ENCODE data around the gene SNED1. TPM values are rescaled to one million over a fixed set of nuclear protein-coding genes. Genes with fewer than 3 reads are reported as not detected.

SNED1 gene
- total and polyA plus RNA-seq, 2 donors (not counting 1 experiment from before 2014, with no cell fraction given): 27.2 to 39.5 TPM

- Histone ChIP-seq H3K9ac (ENCODE audit: insufficient read depth, low read length) (no peak overlapping the region), H3K27ac (ENCODE audit: insufficient read depth, low read length) (no peak overlapping the region), H3K9me3 (ENCODE audit: control insufficient read depth, insufficient read depth, low read depth, low read length) (no peaks in the 10 kb centered on the region), H4K20me1 (ENCODE audit: control insufficient read depth, extremely low read depth, insufficient read depth, low read length) (no peaks in the 10 kb centered on the region), H3K36me3 (ENCODE audit: control insufficient read depth, insufficient read depth, low read length) (peaks cover 7% of the 10 kb centered on the region), H3K4me1 (ENCODE audit: control insufficient read depth, extremely low read depth, insufficient read depth, low read length) (no peaks in the 10 kb centered on the region), H3K4me3 (replicated peaks in 1 of 4; ENCODE audit: control extremely low read depth in 1 of 4, insufficient read depth in 1 of 4, low read depth in 3 of 4, low read length in 4 of 4) (no peak overlapping the region), H2AFZ (ENCODE audit: low read length) (no peak overlapping the region), H3K4me2 (ENCODE audit: extremely low read depth, insufficient read depth, low read length) (no peak overlapping the region), H3K79me2 (ENCODE audit: control insufficient read depth, insufficient read depth, low read length) (no peaks in the 10 kb centered on the region), H3K27me3 (ENCODE audit: control insufficient read depth, insufficient read depth, low read length) (no peaks in the 10 kb centered on the region)
- DNase-seq (ENCODE audit: low read depth in 2 of 2): no peak
- TF ChIP-seq EZH2 (IDR thresholded peaks at IDR 0.05; ENCODE audit: low read length, missing control alignments) (no peak), CTCF (conservative IDR thresholded peaks at IDR 0.05 in 1 of 2, IDR thresholded peaks at IDR 0.05 in 1 of 2; ENCODE audit: low read depth in 1 of 2, low read length in 2 of 2) (no peak)
These were observed 84.6 kb downstream of the SNED1 start for GRCh38 chr2:241083091-241083415.

- Histone ChIP-seq H3K4me2 (ENCODE audit: extremely low read depth, insufficient read depth, low read length) (no peak overlapping the region), H3K27me3 (ENCODE audit: control insufficient read depth, insufficient read depth, low read length) (no peaks in the 10 kb centered on the region), H4K20me1 (ENCODE audit: control insufficient read depth, extremely low read depth, insufficient read depth, low read length) (no peaks in the 10 kb centered on the region), H3K9ac (ENCODE audit: insufficient read depth, low read length) (no peak overlapping the region), H3K9me3 (ENCODE audit: control insufficient read depth, insufficient read depth, low read depth, low read length) (no peaks in the 10 kb centered on the region), H3K4me1 (ENCODE audit: control insufficient read depth, extremely low read depth, insufficient read depth, low read length) (no peaks in the 10 kb centered on the region), H3K79me2 (ENCODE audit: control insufficient read depth, insufficient read depth, low read length) (no peaks in the 10 kb centered on the region), H3K4me3 (replicated peaks in 1 of 4; ENCODE audit: control extremely low read depth in 1 of 4, insufficient read depth in 1 of 4, low read depth in 3 of 4, low read length in 4 of 4) (no peak overlapping the region), H2AFZ (ENCODE audit: low read length) (no peak overlapping the region), H3K36me3 (ENCODE audit: control insufficient read depth, insufficient read depth, low read length) (peaks cover 17% of the 10 kb centered on the region), H3K27ac (ENCODE audit: insufficient read depth, low read length) (no peak overlapping the region)
- no peak for DNase-seq (ENCODE audit: low read depth in 2 of 2)
- no peak for TF ChIP-seq EZH2 (IDR thresholded peaks at IDR 0.05; ENCODE audit: low read length, missing control alignments)
- TF ChIP-seq CTCF (conservative IDR thresholded peaks at IDR 0.05 in 1 of 2, IDR thresholded peaks at IDR 0.05 in 1 of 2; ENCODE audit: low read depth in 1 of 2, low read length in 2 of 2): no peak
These were observed 86.5 kb downstream of the SNED1 start for GRCh38 chr2:241084856-241085444.

- H3K36me3 ChIP-seq (ENCODE audit: control insufficient read depth, insufficient read depth, low read length): peaks cover 22% of the 10 kb centered on the region
- no peak for TF ChIP-seq EZH2 (IDR thresholded peaks at IDR 0.05; ENCODE audit: low read length, missing control alignments)
- TF ChIP-seq CTCF (conservative IDR thresholded peaks at IDR 0.05 in 1 of 2, IDR thresholded peaks at IDR 0.05 in 1 of 2; ENCODE audit: low read depth in 1 of 2, low read length in 2 of 2): no peak
- H3K4me1 ChIP-seq (ENCODE audit: control insufficient read depth, extremely low read depth, insufficient read depth, low read length): no peaks in the 10 kb centered on the region
- H3K79me2 ChIP-seq (ENCODE audit: control insufficient read depth, insufficient read depth, low read length): no peaks in the 10 kb centered on the region
- no peaks in the 10 kb centered on the region for H3K9me3 ChIP-seq (ENCODE audit: control insufficient read depth, insufficient read depth, low read depth, low read length)
- no peak overlapping the region for H3K4me3 ChIP-seq (replicated peaks in 1 of 4; ENCODE audit: control extremely low read depth in 1 of 4, insufficient read depth in 1 of 4, low read depth in 3 of 4, low read length in 4 of 4)
- H2AFZ ChIP-seq (ENCODE audit: low read length): no peak overlapping the region
- H3K4me2 ChIP-seq (ENCODE audit: extremely low read depth, insufficient read depth, low read length): no peak overlapping the region
- no peaks in the 10 kb centered on the region for H3K27me3 ChIP-seq (ENCODE audit: control insufficient read depth, insufficient read depth, low read length)
- H3K27ac ChIP-seq (ENCODE audit: insufficient read depth, low read length): no peak overlapping the region
- H3K9ac ChIP-seq (ENCODE audit: insufficient read depth, low read length): no peak overlapping the region
- no peaks in the 10 kb centered on the region for H4K20me1 ChIP-seq (ENCODE audit: control insufficient read depth, extremely low read depth, insufficient read depth, low read length)
- DNase-seq (ENCODE audit: low read depth in 2 of 2): no peak
These were observed 89.2 kb downstream of the SNED1 start for GRCh38 chr2:241087420-241088268.
